ENCODE results near the gene PTGES. TPM values are rescaled to one million over a fixed set of nuclear protein-coding genes. Genes with fewer than 3 reads are reported as not detected.

Gene PTGES
- total RNA-seq, 1 donor from 2014 or later, result 2.9 TPM

GRCh38 chr9:129698254-129698757 is 54.5 kb downstream of the PTGES start:
- Histone ChIP-seq H3F3A (ENCODE audit: low read depth) (peaks cover 7% of the 10 kb centered on the region), H4K20me1 (ENCODE audit: low read depth) (no peaks in the 10 kb centered on the region), H3K4me3 (no peak overlapping the region), H3K36me3 (no peaks in the 10 kb centered on the region), H3K9me3 (ENCODE audit: low read depth) (no peaks in the 10 kb centered on the region), H3K4me2 (no peak overlapping the region), H3K9ac (no peak overlapping the region), H3K27ac (no peak overlapping the region), H3K4me1 (peaks cover 10% of the 10 kb centered on the region), H2AFZ (replicated peaks) (no peak overlapping the region), H3K27me3 (peaks cover 49% of the 10 kb centered on the region), H3K79me2 (ENCODE audit: low read depth) (no peaks in the 10 kb centered on the region)
- H3K27ac Mint-ChIP-seq, result no peak overlapping the region
- H3K27me3 Mint-ChIP-seq (ENCODE audit: insufficient read depth, low read depth), result peaks cover 17% of the 10 kb centered on the region
- no peak for DNase-seq (ENCODE audit: low spot score)
- no peak overlapping the region for H3K4me3 Mint-ChIP-seq
- peaks cover 14% of the 10 kb centered on the region for H3K4me1 Mint-ChIP-seq
- TF ChIP-seq EZH2 (IDR thresholded peaks at IDR 0.05) (no peak), CTCF (IDR thresholded peaks at IDR 0.05) (no peak)
- no peaks in the 10 kb centered on the region for H3K36me3 Mint-ChIP-seq
- no peaks in the 10 kb centered on the region for H3K9me3 Mint-ChIP-seq

GRCh38 chr9:129697656-129698253 is 55.1 kb downstream of the PTGES start:
- peak; percentile 25 for DNase-seq (ENCODE audit: low spot score)

GRCh38 chr9:129696944-129697655 is 55.7 kb downstream of the PTGES start:
- Histone ChIP-seq H3F3A (ENCODE audit: low read depth) (peaks cover 7% of the 10 kb centered on the region), H3K4me2 (peak overlapping the region; percentile 86), H3K36me3 (no peaks in the 10 kb centered on the region), H3K9me3 (ENCODE audit: low read depth) (no peaks in the 10 kb centered on the region), H4K20me1 (ENCODE audit: low read depth) (no peaks in the 10 kb centered on the region), H3K27me3 (peaks cover 49% of the 10 kb centered on the region), H3K27ac (no peak overlapping the region), H3K4me3 (peak overlapping the region; percentile 46), H3K4me1 (peaks cover 10% of the 10 kb centered on the region), H3K79me2 (ENCODE audit: low read depth) (no peaks in the 10 kb centered on the region), H2AFZ (replicated peaks) (peak overlapping the region; percentile 87), H3K9ac (no peak overlapping the region)
- H3K27me3 Mint-ChIP-seq (ENCODE audit: insufficient read depth, low read depth), result peaks cover 17% of the 10 kb centered on the region
- peak; percentile 85 for DNase-seq (ENCODE audit: low spot score)
- no peak overlapping the region for H3K27ac Mint-ChIP-seq
- TF ChIP-seq EZH2phosphoT487 (IDR thresholded peaks at IDR 0.05), result no peak
- TF ChIP-seq EZH2 (IDR thresholded peaks at IDR 0.05), result peak; percentile 66
- TF ChIP-seq CTCF (IDR thresholded peaks at IDR 0.05), result no peak
- no peaks in the 10 kb centered on the region for H3K36me3 Mint-ChIP-seq
- peaks cover 14% of the 10 kb centered on the region for H3K4me1 Mint-ChIP-seq
- H3K9me3 Mint-ChIP-seq, result no peaks in the 10 kb centered on the region
- peak overlapping the region; percentile 89 for H3K4me3 Mint-ChIP-seq

More at GRCh38 chr9:129697656-129698253, 55.1 kb downstream of the PTGES start:
- Histone ChIP-seq H3K27ac (no peak overlapping the region), H4K20me1 (ENCODE audit: low read depth) (no peaks in the 10 kb centered on the region), H2AFZ (replicated peaks) (peak overlapping the region; percentile 87), H3K9me3 (ENCODE audit: low read depth) (no peaks in the 10 kb centered on the region), H3F3A (ENCODE audit: low read depth) (peaks cover 7% of the 10 kb centered on the region), H3K4me1 (peaks cover 10% of the 10 kb centered on the region), H3K79me2 (ENCODE audit: low read depth) (no peaks in the 10 kb centered on the region), H3K4me2 (peak overlapping the region; percentile 86), H3K4me3 (peak overlapping the region; percentile 46), H3K36me3 (no peaks in the 10 kb centered on the region), H3K9ac (no peak overlapping the region), H3K27me3 (peaks cover 49% of the 10 kb centered on the region)
- Mint-ChIP-seq H3K9me3 (no peaks in the 10 kb centered on the region), H3K36me3 (no peaks in the 10 kb centered on the region), H3K4me1 (peaks cover 14% of the 10 kb centered on the region), H3K4me3 (peak overlapping the region; percentile 70), H3K27me3 (ENCODE audit: insufficient read depth, low read depth) (peaks cover 17% of the 10 kb centered on the region), H3K27ac (no peak overlapping the region)
- TF ChIP-seq EZH2 (IDR thresholded peaks at IDR 0.05) (no peak), CTCF (IDR thresholded peaks at IDR 0.05) (no peak), EZH2phosphoT487 (IDR thresholded peaks at IDR 0.05) (peak; percentile 29)
